HG02763 (cell line): Measurements from ENCODE around the gene CXXC1.
A peak's percentile ranks its signal among the peaks of the same experiment; 100 is the strongest.
"Not testable (repeated sequence)": the region's sequence is repeated elsewhere in the genome, so short reads cannot be mapped to it uniquely, and the experiment has no call there.

Source experiments
- ATAC-seq: cut with Tn5 transposase; IDR thresholded peaks from one replicate; pipeline ENCODE4 v1.9.1; 2021; ENCODE audit warnings: mild to moderate bottlenecking, moderate library complexity; ENCODE audit not compliant: unreplicated experiment

The CXXC1 gene

GRCh38 chr18:50298443-50299284 lies 11.2 kb upstream of the CXXC1 start:
- ATAC-seq = no peak

- ATAC-seq = peak; percentile 100
These were observed 10.3 kb upstream of the CXXC1 start for GRCh38 chr18:50297621-50298442.

- no peak for ATAC-seq
These were observed 5.5 kb upstream of the CXXC1 start for GRCh38 chr18:50293039-50293438.

GRCh38 chr18:50289108-50289443 lies 1.6 kb upstream of the CXXC1 start:
- no peak for ATAC-seq

GRCh38 chr18:50288348-50289107 lies 1.0 kb upstream of the CXXC1 start:
- ATAC-seq = not testable (repeated sequence)

GRCh38 chr18:50287028-50287440 lies 458 bp downstream of the CXXC1 start:
- no peak for ATAC-seq

- no peak for ATAC-seq
These were observed 983 bp downstream of the CXXC1 start for GRCh38 chr18:50286391-50287027.

GRCh38 chr18:50285631-50286321 lies 1.7 kb downstream of the CXXC1 start:
- no peak for ATAC-seq

- no peak for ATAC-seq
These were observed 2.4 kb downstream of the CXXC1 start for GRCh38 chr18:50285071-50285470.

- no peak for ATAC-seq
These were observed 3.1 kb downstream of the CXXC1 start for GRCh38 chr18:50284255-50284885.

GRCh38 chr18:50283469-50284209 lies 3.9 kb downstream of the CXXC1 start:
- no peak for ATAC-seq

GRCh38 chr18:50282521-50283335 lies 4.8 kb downstream of the CXXC1 start:
- ATAC-seq = no peak

GRCh38 chr18:50281972-50282520 lies 5.4 kb downstream of the CXXC1 start:
- peak; percentile 3 for ATAC-seq

- ATAC-seq = peak; percentile 88
These were observed 6.1 kb downstream of the CXXC1 start, which contains the start of gene MBD1 for GRCh38 chr18:50281295-50281971. MBD1 (minus strand) TSS chr18:50281523; CDS start chr18:50279992, 1,531 bp downstream.

GRCh38 chr18:50280707-50281294 lies 6.7 kb downstream of the CXXC1 start:
- ATAC-seq = no peak

- no peak for ATAC-seq
These were observed 7.7 kb downstream of the CXXC1 start for GRCh38 chr18:50279752-50280151.

GRCh38 chr18:50277942-50278341 lies 9.6 kb downstream of the CXXC1 start:
- no peak for ATAC-seq
